Measurements from ENCODE around the gene APBB2. TPM values are rescaled to one million over a fixed set of nuclear protein-coding genes. Genes with fewer than 3 reads are reported as not detected.

APBB2 gene
- polyA plus RNA-seq, 1 donor = 67.7 TPM

GRCh38 chr4:41216294-41217019 lies 2.1 kb upstream of the APBB2 start:
- DNase-seq = peak; percentile 68

- no peak for DNase-seq
Measured at GRCh38 chr4:41215969-41216293, 1.6 kb upstream of the APBB2 start.

- no peak for DNase-seq
Measured at GRCh38 chr4:41215155-41215554, 813 bp upstream of the APBB2 start.

- DNase-seq = no peak
Measured at GRCh38 chr4:41214825-41215146, 444 bp upstream of the APBB2 start.

- DNase-seq = no peak
Measured at GRCh38 chr4:41213625-41214135, 662 bp downstream of the APBB2 start.

- DNase-seq = peak; percentile 48
Measured at GRCh38 chr4:41212616-41213203, 1.6 kb downstream of the APBB2 start.

GRCh38 chr4:41211951-41212615 lies 2.3 kb downstream of the APBB2 start:
- DNase-seq = no peak

- DNase-seq = no peak
Measured at GRCh38 chr4:41209901-41210300, 4.4 kb downstream of the APBB2 start.

- no peak for DNase-seq
Measured at GRCh38 chr4:41209187-41209586, 5.2 kb downstream of the APBB2 start.

GRCh38 chr4:41207291-41207831 lies 7.0 kb downstream of the APBB2 start:
- DNase-seq = no peak

- DNase-seq = no peak
Measured at GRCh38 chr4:41205854-41206460, 8.4 kb downstream of the APBB2 start.

GRCh38 chr4:41205130-41205529 lies 9.2 kb downstream of the APBB2 start:
- no peak for DNase-seq

- DNase-seq = no peak
Measured at GRCh38 chr4:41204400-41204978, 9.9 kb downstream of the APBB2 start.

GRCh38 chr4:41203841-41204240 lies 10.5 kb downstream of the APBB2 start:
- DNase-seq = no peak

GRCh38 chr4:41202820-41203568 lies 11.3 kb downstream of the APBB2 start:
- DNase-seq = no peak

GRCh38 chr4:41202356-41202755 lies 12.0 kb downstream of the APBB2 start:
- no peak for DNase-seq

- no peak for DNase-seq
Measured at GRCh38 chr4:41200486-41201017, 13.8 kb downstream of the APBB2 start.

GRCh38 chr4:41199788-41200187 lies 14.6 kb downstream of the APBB2 start:
- DNase-seq = no peak

GRCh38 chr4:41197996-41198395 lies 16.3 kb downstream of the APBB2 start:
- no peak for DNase-seq

GRCh38 chr4:41197495-41197894 lies 16.8 kb downstream of the APBB2 start:
- no peak for DNase-seq

- DNase-seq = no peak
Measured at GRCh38 chr4:41196633-41197332, 17.6 kb downstream of the APBB2 start.

Measured in left kidney (tissue), 2 donors.